A204.1 (cell line): Measurements from ENCODE around the gene RAD9B.
A peak's percentile ranks its signal among the peaks of the same experiment; 100 is the strongest.
"Not testable (repeated sequence)": the region's sequence is repeated elsewhere in the genome, so short reads cannot be mapped to it uniquely, and the experiment has no call there.

Source experiments
- FAIRE-seq: peaks from 2 replicates; lab custom pipeline; 2012; peaks lifted over from hg19 to GRCh38; lab: Jason Lieb, UNC

The RAD9B gene

DNA sequence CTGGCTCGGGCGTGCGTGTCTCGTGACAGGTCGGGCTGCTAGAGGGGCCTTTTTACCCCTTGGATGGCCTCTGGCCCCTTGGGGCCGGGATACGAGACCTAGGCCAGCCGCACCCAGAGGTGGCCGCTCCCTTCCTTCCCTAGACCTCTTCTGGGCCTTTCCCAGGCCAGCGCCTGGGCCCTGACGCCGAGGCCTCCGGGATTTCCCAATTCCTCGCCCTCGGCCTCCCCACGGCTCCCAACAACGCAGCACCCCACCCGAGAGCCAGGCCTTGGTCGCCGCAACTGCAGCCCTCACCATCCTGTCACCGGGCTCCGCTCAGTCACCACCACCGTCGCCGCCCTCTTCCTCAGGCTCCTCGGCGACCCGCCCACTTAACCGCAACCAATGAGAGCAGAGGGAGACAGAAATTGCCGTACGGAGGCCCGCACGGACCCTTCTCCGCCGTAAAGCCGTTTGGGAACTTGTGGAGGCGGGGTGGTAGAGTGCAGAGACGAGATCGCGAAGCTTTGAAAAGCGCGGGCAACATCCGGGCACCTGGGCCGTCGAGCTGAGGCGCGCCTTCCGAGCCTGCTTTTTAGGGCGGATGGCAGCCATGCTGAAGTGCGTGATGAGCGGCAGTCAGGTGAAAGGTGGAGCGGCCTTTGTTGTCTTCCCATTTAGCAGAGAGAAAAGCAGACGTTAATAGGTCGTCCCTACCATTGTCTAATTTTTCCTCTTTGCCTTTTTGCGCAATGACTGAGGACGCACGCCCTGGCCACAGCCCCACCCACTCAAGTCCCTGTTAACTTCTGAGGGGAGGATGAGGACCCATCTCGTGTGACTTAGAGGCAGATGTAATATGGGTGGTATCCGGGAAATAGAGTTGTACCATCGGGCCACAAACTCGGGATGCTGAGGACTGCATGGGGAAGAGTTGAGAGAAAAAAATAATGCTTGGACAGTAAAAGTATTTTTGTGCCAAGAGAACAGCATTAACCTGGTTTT lies at the start of gene RAD9B, which contains the start of gene VPS29:
TSS of gene RAD9B (plus strand) at position 580 of the 987 bp plus-strand sequence. CDS start at position 587, 7 bp downstream.
TSS of gene VPS29 (minus strand) at position 360 of the 987 bp plus-strand sequence. CDS start at position 300, 60 bp downstream.
- FAIRE-seq, result peak; percentile 87

DNA sequence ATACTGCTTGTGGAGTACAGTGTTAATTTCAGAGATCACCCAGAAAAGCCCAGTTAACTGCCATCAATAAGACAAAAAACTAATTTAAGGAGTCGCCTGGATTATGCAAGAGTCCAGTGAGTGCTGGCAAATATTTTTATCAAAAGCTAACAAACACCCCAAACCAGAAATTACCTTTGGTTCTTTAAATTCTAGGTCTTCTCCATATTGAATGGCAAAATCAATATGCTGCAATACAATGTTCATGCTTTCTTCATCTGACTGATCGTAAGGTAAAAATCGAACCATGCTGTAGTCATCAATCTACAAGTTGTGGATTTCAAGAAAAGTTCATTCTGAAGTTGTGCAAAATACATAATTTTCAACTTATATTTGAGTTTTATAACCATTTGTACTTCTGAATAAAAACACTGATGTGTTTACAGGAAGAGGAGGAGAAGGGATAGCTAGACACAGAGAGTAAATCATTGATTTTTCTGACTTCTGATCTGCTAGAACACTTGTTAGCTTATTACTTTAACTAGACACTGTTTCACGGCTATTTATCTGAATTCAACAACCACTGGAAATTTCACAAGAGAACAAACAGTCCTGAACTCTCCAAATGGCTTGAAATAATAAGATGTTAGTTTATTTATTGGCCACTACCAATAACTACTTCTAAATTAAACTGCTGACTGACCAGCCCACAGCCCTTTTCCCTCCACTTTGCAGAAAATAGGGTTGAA lies 48.4 kb upstream of the RAD9B start:
- no peak for FAIRE-seq

DNA sequence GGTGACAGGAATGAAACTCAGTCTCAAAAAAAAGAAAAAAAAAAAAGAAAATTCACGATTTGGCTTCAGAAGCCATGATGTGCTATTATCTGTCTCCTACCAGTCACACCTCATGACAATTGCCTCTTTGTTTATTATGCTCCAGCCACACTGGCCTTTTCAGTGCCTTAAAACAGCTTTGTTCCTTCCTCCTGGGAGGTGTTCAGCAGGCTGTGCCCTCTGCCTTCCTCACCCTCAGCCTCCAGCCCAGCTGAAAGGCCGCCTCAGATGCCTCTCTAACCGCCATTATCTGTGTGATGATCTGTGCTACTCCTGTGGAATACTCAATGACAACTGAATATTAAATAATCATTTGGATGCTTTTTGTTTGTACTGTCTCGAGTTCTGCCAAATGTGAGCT lies 43.4 kb upstream of the RAD9B start:
- no peak for FAIRE-seq

DNA sequence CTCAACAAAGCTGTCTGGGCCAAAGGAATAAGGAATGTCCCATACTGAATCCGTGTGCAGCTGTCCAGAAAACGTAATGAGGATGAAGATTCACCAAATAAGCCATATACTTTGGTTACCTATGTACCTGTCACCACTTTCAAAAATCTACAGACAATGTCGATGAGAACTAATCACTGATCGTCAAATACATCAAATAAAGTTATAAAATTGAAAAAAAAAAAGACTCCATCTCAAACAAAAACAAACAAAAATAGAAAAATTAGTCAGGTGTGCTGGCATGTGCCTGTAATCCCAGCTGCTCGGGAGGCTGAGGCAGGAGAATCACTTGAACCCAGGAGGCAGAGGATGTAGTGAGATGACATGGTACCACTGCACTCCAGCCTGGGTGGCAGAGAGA lies 40.9 kb upstream of the RAD9B start:
- FAIRE-seq, result not testable (repeated sequence)

DNA sequence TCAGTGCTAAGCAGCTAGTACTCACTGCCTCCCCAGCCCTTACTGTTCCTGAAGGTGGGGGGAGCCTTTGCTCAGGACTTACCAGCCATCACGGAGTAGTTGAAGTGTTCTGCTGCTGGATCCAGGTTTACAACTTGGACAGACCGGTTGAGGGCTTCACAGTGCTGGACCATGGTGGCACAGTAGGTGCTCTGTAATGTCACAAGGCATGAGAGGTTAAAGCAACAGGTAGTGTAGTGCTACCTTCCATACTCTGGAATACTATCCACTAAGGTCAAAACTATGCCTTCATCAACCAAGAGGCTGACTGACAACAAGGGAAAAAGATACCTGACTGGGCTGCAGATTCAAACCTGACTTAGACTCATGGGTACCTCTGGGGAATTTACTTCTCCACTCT lies 37.1 kb upstream of the RAD9B start:
- FAIRE-seq, result no peak

DNA sequence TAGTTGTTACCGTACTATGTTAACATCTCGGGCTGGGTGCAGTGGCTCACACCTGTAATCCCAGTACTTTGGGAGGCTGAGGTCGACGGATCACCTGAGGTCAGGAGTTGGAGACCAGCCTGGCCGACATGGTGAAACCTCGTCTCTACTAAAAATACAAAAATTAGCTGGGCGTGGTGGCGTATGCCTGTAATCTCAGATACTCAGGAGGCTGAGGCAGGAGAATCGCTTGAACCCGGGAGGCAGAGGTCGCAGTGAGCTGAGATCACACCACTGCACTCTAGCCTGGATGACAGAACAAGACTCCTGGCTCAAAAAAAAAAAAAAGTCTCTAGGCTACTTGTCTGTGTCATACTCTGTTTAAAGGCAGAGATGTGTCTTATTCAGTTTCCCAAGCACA lies 36.4 kb upstream of the RAD9B start:
- not testable (repeated sequence) for FAIRE-seq

DNA sequence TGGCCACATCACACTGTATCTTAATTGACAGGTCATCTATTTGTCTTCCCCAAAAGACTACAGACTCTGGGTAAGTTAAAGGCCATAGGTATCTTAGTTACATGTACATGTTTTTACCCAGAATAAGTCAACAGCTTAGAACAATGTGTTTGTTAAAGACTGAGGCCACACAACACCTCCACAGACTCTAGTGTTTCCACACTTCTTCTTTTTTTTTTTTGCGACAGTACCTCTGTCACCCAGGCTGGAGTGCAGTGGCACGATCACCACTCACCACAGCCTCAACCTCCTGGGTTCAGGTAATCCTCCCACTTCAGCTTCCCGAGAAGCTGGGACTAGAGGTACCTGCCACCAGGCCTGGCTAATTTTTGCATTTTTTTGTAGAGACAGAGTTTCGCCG lies 35.3 kb upstream of the RAD9B start:
- FAIRE-seq, result no peak

DNA sequence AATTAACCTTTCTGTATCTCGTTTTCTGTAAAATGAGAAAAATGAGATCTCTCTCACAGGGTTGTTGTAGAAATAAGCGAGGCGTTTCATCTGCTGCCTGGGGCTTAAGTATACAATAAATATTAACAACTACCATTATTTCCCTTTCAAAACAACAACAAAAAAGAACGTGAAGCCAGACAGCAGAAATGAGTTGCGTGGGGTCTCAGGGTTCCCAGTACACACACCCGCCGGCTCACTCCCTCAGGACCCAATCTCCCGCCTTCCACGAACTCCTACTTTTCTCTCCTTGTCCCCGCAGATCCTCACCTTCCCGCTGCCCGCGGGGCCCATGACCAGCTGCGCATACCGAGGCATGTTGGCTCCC lies 34.3 kb upstream of the RAD9B start:
- FAIRE-seq, result no peak

DNA sequence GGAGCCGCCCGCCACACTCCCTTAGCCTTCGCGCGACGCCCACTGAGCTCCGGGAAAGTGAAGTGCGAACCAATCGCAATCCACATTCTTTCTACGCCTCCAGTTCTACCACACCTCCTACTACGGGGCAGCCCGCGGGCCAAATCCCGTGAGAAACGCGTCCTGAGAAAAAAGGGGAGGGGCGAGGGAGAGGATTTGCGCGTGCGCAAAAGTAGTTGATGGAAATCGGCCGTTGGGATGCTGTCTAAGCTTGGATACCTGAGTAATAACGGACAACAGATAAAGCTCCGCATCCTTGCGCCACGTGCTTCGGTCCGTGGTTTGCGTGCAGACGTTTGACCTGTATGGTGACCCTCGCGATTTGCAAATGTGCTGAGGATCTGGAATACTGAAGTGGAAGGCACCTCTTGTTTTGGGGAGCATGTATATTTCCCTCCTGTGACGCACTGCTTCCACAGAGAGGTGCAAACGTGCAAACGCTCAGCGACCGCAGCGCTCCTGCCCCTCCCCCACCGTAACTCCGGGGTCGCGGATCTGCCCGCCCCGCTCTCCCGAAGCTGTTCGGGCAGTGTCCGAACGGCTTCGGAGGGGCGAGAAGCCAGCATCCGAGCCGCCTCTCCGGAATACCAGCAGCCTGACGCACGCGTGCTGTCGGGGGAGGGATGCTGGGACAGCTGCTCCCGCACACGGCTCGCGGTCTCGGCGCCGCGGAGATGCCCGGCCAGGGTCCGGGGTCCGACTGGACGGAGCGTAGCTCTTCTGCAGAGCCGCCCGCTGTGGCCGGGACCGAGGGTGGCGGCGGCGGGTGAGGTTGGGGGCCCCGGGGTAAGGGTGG lies 33.7 kb upstream of the RAD9B start, which contains the start of the genes FAM216A and GPN3:
TSS of gene FAM216A (plus strand) at position 632 of the 835 bp plus-strand sequence. CDS start at position 663, 31 bp downstream.
TSS of gene GPN3 (minus strand) at position 44 of the 835 bp plus-strand sequence. CDS start 54 bp downstream, outside the sequence.
- peak; percentile 97 for FAIRE-seq

DNA sequence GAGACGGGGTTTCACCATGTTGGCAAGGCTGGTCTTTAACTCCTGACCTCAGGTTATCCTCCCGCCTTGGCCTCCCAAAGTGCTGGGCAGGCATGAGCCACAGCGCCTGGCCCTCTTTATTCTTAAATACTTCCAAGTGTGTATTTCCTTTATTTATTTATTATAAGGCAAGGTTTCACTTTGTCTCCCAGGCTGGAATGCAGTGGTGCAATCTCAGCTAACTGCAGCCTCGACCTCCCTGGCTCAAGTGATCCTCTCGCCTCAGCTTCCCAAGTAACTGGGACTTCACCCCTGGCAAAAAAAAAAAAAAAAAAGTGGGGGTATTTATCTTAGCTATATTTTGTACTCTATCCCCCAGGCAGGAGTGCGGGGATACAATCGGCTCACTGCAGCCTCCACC lies 26.7 kb upstream of the RAD9B start:
- no peak for FAIRE-seq

DNA sequence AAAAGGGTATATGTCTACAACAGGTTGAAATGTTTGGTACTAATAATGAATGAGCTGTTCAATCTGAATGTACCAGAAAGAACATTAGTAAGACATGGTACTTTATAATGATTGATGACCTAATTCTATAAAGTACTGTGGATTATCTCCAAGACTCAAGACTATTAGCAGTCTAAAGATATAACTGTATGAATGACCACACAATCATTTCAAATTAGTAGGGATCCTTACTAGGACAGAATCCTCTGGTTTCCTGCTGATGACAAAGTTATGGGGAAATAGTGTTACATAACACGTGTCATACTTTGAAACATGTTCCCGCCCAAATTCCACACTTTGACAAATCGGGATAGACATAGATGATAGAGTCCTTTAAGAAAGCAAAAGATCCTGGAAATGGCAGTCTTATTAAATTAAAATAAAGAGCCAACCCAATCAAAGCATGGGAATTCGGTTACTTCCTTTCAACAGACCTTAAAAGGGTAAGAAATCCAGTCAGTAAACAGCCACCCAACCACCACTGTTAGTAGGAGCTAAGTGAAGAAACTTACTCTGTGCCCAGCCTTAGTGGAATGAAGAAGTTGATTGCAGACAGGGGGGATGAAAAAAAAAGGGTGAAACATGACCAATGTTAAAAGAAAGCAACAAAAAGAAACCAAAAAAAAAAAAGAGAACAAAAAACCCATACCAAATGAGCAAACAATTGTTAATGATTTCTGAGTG lies 3.0 kb upstream of the RAD9B start:
- FAIRE-seq, result no peak

DNA sequence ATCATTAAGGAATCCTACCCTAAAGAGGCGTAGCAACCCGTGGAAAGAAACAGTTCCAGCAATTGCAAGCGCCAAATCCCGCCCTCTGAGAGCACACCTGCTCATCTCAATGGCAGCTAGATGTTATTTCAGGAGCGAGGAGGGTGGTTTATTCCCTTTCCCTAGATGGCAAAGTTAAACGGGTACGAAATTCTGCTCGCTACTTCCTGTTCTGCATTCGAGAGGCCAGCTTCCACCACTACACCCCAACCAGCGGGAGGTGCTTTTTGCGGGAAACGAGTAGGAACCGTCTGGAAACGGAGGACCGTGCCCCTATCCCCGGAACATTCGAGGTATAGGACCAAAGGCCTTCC lies 756 bp upstream of the RAD9B start:
- no peak for FAIRE-seq

DNA sequence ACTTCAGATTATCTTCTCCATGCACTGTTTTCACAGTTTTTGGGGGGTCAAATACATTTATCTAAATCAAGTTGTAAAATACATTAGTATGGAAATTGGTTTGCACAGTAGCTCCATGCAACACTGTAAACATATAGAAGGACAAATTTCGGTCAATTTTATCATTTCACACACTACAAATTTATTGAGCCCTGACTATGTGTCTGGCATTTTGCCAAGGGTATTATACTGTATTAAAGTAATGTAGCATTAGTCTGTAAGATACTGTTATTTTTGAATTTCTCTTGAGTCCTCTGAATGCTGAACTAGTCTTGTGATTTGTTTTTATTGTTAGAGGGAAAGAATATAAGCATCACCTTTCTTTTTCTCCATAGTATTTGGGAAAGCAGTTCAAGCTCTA lies 1.3 kb downstream of the RAD9B start:
- no peak for FAIRE-seq

DNA sequence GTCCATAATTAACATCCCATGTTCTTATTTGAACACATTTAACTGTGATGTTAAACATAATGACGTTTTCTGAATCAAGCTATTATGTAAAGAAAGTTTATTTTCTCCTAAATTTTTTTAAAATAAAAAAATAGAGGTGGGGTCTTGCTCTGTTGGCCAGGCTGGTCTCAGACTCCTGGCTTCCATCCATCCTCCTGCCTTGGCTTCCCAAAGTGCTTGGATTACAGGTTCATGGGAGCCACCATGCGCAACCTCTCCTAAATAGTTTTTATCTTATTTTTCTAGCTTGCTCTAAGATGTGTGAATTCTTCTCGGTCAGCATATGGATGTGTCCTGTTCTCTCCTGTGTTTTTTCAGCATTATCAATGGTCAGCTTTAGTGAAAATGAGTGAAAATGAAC lies 3.2 kb downstream of the RAD9B start:
- no peak for FAIRE-seq

DNA sequence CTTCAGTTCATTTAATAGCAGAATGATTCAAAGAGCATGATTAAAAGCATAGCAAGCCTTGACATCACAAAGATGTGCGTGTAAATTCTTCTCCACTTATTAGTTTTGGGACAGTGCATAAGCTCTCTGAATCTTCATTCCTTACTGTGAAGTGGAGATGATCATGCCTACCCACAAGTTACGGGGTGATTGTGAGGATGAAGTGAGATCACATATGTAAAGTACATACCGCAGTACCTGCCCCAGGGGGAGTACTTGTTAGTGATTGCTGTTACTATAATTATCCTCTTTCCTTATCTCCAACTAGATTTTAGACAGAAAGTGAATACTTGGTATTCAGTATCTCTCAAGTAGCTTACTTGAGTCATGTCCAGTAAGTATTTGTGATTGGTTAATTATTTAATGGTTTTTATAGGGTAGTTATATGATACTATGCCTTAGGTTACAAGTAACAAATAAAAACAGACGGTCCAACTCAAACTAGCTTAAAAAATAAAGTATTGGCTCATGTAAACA lies 6.0 kb downstream of the RAD9B start:
- no peak for FAIRE-seq

DNA sequence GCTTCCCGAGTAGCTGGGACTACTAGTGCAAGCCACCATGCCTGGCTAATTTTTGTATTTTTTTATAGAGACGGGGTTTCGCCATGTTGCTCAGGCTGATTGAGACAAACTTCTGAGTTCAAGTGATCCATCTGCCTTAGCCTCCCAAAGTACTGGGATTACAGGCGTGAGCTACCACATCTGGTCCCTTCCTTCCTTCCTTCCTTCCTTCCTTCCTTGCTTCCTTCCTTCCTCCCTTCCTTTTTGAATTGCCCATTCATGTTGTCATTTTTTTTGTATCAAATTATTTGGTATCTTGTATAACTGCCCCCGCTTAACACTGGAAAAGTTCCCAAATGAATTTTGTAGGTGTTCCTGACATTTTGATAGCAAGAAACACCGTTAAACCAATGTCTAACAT lies 11.7 kb downstream of the RAD9B start:
- FAIRE-seq, result no peak

DNA sequence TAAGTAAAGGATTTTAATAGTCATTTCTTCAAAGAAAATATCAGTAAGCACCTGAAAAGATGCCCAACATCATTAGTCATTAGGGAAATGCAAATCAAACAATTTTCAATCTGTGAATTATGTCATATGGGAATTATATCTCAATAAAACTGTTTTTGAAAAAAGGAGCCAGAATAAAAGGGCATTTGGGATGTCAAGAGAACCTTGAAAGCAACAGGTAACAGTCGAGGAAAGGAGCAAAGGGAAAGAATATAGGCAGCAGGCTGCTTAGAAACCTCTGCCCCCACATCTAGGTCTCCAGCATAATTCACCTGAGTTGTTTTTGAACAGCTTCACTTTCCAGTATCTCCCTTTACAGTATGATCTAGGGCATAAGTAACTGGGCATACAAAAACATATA lies 12.2 kb downstream of the RAD9B start:
- FAIRE-seq, result no peak

DNA sequence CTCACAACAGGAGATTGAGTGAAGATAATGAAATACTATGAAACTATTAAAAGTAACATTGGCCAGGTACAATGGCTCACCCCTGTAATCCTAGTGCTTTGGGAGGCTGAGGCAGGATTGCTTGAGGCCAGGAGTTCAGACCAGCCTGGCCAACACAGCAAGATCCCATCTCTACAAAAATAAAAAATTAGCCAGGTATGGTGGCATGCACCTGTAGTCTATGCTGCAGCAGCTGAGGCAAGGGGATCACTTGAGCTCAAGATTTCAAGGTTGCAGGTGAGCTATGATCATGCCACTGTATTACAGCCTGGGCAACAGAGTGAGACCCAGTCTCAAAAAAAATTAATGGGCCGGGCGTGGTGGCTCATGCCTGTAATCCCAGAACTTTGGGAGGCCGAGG lies 14.9 kb downstream of the RAD9B start:
- FAIRE-seq, result no peak

DNA sequence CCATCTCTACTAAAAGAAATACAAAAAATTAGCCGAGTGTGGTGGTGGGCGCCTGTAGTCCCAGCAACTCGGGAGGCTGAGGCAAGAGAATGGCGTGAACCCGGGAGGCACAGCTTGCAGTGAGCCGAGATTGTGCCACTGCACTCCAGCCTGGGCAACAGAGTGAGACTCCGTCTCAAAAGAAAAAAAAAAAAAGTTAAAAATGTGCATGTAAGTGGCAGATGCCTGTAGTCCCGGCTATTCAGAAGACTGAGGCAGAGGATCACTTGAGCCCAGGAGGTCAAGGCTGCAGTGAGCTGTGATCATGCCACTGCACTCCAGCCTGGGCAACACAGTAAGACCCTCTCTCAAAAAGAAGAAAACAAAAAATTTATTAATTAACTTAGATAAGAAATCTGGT lies 15.9 kb downstream of the RAD9B start:
- FAIRE-seq, result not testable (repeated sequence)

DNA sequence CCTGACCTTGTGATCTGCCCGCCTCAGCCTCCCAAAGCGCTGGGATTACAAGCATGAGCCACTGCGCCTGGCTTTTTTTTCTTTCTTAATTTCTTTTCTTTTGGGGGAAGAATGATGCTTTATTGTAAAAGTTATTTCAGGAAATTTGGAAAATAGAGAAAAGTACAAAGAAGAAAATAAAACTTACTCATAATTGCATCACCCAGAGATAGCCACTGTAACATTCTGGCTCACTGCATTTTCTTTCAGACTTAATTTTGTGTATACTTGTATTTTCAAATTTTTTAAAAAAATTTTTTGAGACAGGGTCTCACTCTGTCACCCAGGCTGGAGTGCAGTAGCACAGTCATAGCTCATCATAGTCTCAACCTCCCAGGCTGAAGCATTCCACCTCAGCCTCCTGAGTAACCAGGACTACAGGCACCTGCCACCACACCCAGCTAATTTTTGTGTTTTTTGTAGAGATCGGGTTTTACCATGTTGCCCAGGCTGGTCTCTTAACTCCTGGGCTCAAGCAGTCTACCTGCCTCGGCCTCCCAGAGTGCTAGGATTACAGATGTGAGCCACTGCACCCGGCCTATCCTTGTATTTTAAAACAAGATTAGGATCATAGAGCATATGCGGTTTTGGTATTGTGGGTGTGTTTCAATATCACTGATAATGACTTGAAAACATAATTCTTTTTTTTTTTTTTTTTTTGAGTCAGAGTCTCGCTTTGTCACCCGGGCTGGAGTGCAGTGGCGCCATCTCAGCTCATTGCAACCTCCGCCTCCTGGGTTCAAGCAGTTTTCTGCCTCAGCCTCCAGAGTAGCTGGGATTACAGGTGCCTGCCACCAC lies 19.0 kb downstream of the RAD9B start:
- FAIRE-seq, result not testable (repeated sequence)
